HUES64 (cell line): ENCODE results near the gene SVBP.

ENCODE experiments used
- H3K27ac ChIP-seq: 2 replicates; pipeline ENCODE4 v1.7.0; 2013; ENCODE audit warnings: low read depth, low read length, inconsistent platforms
- H3K27me3 ChIP-seq: 2 replicates; pipeline ENCODE4 v1.6.1; 2013; ENCODE audit warnings: mild to moderate bottlenecking, low read length; ENCODE audit not compliant: insufficient read depth
- H3K36me3 ChIP-seq: 2 replicates; pipeline ENCODE4 v1.6.1; 2013; ENCODE audit warnings: mild to moderate bottlenecking, low read length; ENCODE audit not compliant: insufficient read depth
- H3K4me1 ChIP-seq: 2 replicates; pipeline ENCODE4 v1.6.1; 2013; ENCODE audit warnings: mild to moderate bottlenecking, low read length, moderate library complexity; ENCODE audit not compliant: insufficient read depth
- H3K4me3 ChIP-seq: 2 replicates; pipeline ENCODE4 v1.5.1; 2013; ENCODE audit warnings: mild to moderate bottlenecking, low read length, moderate library complexity
- H3K9ac ChIP-seq: 2 replicates; pipeline ENCODE4 v1.6.1; 2013; ENCODE audit warnings: mild to moderate bottlenecking, low read depth, low read length
- H3K9me3 ChIP-seq: 2 replicates; pipeline ENCODE4 v1.6.1; 2013; ENCODE audit warnings: low read depth, low read length; ENCODE audit not compliant: insufficient read depth
- WGBS: fragments of 150-250, 120-280 bp; methylation state at CpG from one replicate; pipeline ENCODE4 v1.1.7; 2013; ENCODE audit warnings: missing lambda C conversion rate; 5-methylcytosine and 5-hydroxymethylcytosine counted together

Gene SVBP

GRCh38 chr1:42849944-42850343 is 32.7 kb upstream of the SVBP start:
- Histone ChIP-seq H3K4me1 (peaks cover 20% of the 10 kb centered on the region), H3K27me3 (no peaks in the 10 kb centered on the region), H3K4me3 (no peak overlapping the region), H3K9me3 (no peaks in the 10 kb centered on the region), H3K27ac (no peak overlapping the region), H3K36me3 (peaks cover 41% of the 10 kb centered on the region), H3K9ac (no peak overlapping the region)
- WGBS = 90% methylated on average over 5 of the region's 5 CpGs

GRCh38 chr1:42848823-42849537 is 31.8 kb upstream of the SVBP start:
- H3K4me3 ChIP-seq = no peak overlapping the region
- no peak overlapping the region for H3K9ac ChIP-seq
- H3K9me3 ChIP-seq = no peaks in the 10 kb centered on the region
- WGBS = 98% methylated on average over 2 of the region's 2 CpGs
- no peak overlapping the region for H3K27ac ChIP-seq
- H3K4me1 ChIP-seq = peaks cover 20% of the 10 kb centered on the region
- no peaks in the 10 kb centered on the region for H3K27me3 ChIP-seq
- H3K36me3 ChIP-seq = peaks cover 41% of the 10 kb centered on the region

GRCh38 chr1:42847721-42848460 is 30.7 kb upstream of the SVBP start:
- H3K27ac ChIP-seq = no peak overlapping the region
- WGBS = 55% methylated on average over 5 of the region's 6 CpGs

GRCh38 chr1:42847111-42847595 is 30.0 kb upstream of the SVBP start:
- peak overlapping the region; percentile 82 for H3K9ac ChIP-seq
- H3K36me3 ChIP-seq = peaks cover 35% of the 10 kb centered on the region
- 7% methylated on average over 6 of the region's 6 CpGs for WGBS
- no peaks in the 10 kb centered on the region for H3K27me3 ChIP-seq
- peak overlapping the region; percentile 87 for H3K4me3 ChIP-seq
- peaks cover 20% of the 10 kb centered on the region for H3K4me1 ChIP-seq
- no peak overlapping the region for H3K27ac ChIP-seq
- no peaks in the 10 kb centered on the region for H3K9me3 ChIP-seq

More at GRCh38 chr1:42847721-42848460, 30.7 kb upstream of the SVBP start:
- no peak overlapping the region for H3K9ac ChIP-seq
- H3K36me3 ChIP-seq = peaks cover 41% of the 10 kb centered on the region
- no peaks in the 10 kb centered on the region for H3K9me3 ChIP-seq
- peak overlapping the region; percentile 87 for H3K4me3 ChIP-seq
- no peaks in the 10 kb centered on the region for H3K27me3 ChIP-seq
- H3K4me1 ChIP-seq = peaks cover 20% of the 10 kb centered on the region

GRCh38 chr1:42846257-42847110 is 29.3 kb upstream of the SVBP start, which contains the start of gene ZNF691:
ZNF691 (plus strand) TSS chr1:42846613; CDS start chr1:42849659, 3,046 bp downstream.
- H3K27ac ChIP-seq = no peak within 1 kb of the TSS
- H3K27me3 ChIP-seq = no peaks in the 10 kb centered on the region
- H3K4me1 ChIP-seq = peaks cover 20% of the 10 kb centered on the region
- H3K9me3 ChIP-seq = no peaks in the 10 kb centered on the region
- peak within 1 kb of the TSS; percentile 87 for H3K4me3 ChIP-seq
- H3K36me3 ChIP-seq = peaks cover 31% of the 10 kb centered on the region
- WGBS = under 1% methylated on average over 50 of the region's 50 CpGs
- H3K9ac ChIP-seq = peak within 1 kb of the TSS; percentile 82

- H3K4me1 ChIP-seq = peaks cover 20% of the 10 kb centered on the region
- 3% methylated on average over 8 of the region's 10 CpGs for WGBS
- H3K4me3 ChIP-seq = peak overlapping the region; percentile 87
- peaks cover 26% of the 10 kb centered on the region for H3K36me3 ChIP-seq
- no peaks in the 10 kb centered on the region for H3K27me3 ChIP-seq
- H3K9ac ChIP-seq = peak overlapping the region; percentile 79
- no peak overlapping the region for H3K27ac ChIP-seq
- H3K9me3 ChIP-seq = no peaks in the 10 kb centered on the region
Measured at GRCh38 chr1:42845866-42846256, 28.7 kb upstream of the SVBP start.

GRCh38 chr1:42845193-42845592 is 28.0 kb upstream of the SVBP start:
- H3K9ac ChIP-seq = no peak overlapping the region
- H3K4me1 ChIP-seq = peaks cover 20% of the 10 kb centered on the region
- whole genome bisulfite sequencing = no CpG with 5 or more reads among the region's 1 CpG
- no peaks in the 10 kb centered on the region for H3K9me3 ChIP-seq
- H3K27ac ChIP-seq = no peak overlapping the region
- peak overlapping the region; percentile 87 for H3K4me3 ChIP-seq
- H3K27me3 ChIP-seq = no peaks in the 10 kb centered on the region
- H3K36me3 ChIP-seq = peaks cover 19% of the 10 kb centered on the region

- Histone ChIP-seq H3K27me3 (no peaks in the 10 kb centered on the region), H3K27ac (no peak overlapping the region), H3K9ac (no peak overlapping the region), H3K4me3 (no peak overlapping the region), H3K4me1 (peaks cover 20% of the 10 kb centered on the region), H3K9me3 (no peaks in the 10 kb centered on the region), H3K36me3 (peaks cover 16% of the 10 kb centered on the region)
- WGBS = 96% methylated on average over 3 of the region's 4 CpGs
Measured at GRCh38 chr1:42844592-42845140, 27.5 kb upstream of the SVBP start.

GRCh38 chr1:42841440-42842147 is 24.4 kb upstream of the SVBP start:
- H3K9me3 ChIP-seq = no peaks in the 10 kb centered on the region
- H3K4me1 ChIP-seq = peaks cover 6% of the 10 kb centered on the region
- no peaks in the 10 kb centered on the region for H3K27me3 ChIP-seq
- no peak overlapping the region for H3K9ac ChIP-seq
- no peak overlapping the region for H3K4me3 ChIP-seq
- peaks cover 4% of the 10 kb centered on the region; the same call in 1 of the 2 replicates for H3K36me3 ChIP-seq
- 94% methylated on average over 2 of the region's 2 CpGs for WGBS
- H3K27ac ChIP-seq = no peak overlapping the region

GRCh38 chr1:42841010-42841409 is 23.8 kb upstream of the SVBP start:
- Histone ChIP-seq H3K9ac (no peak overlapping the region), H3K4me1 (peaks cover 6% of the 10 kb centered on the region), H3K9me3 (no peaks in the 10 kb centered on the region), H3K36me3 (peaks cover 4% of the 10 kb centered on the region; the same call in 1 of the 2 replicates), H3K27me3 (no peaks in the 10 kb centered on the region), H3K27ac (no peak overlapping the region), H3K4me3 (no peak overlapping the region)
- 87% methylated on average over 3 of the region's 3 CpGs for WGBS
